ENCODE measurements around the gene CNTNAP5. TPM values are rescaled to one million over a fixed set of nuclear protein-coding genes. Genes with fewer than 3 reads are reported as not detected.

Gene CNTNAP5
- total RNA-seq, 1 experiment from 2014 or later, result 0.78 TPM

- no peaks in the 10 kb centered on the region for H3K9me3 ChIP-seq (ENCODE audit: low read length)
- no peak overlapping the region for H3K9ac ChIP-seq (ENCODE audit: low read length)
- no peaks in the 10 kb centered on the region for H3K36me3 ChIP-seq (ENCODE audit: insufficient read depth, low read length)
- H4K20me1 ChIP-seq (ENCODE audit: insufficient read depth, low read depth, low read length), result no peaks in the 10 kb centered on the region
- no peak overlapping the region for H2AFZ ChIP-seq (ENCODE audit: low read length)
- no peaks in the 10 kb centered on the region for H3K27me3 ChIP-seq (ENCODE audit: low read length)
- no peaks in the 10 kb centered on the region for H3K79me2 ChIP-seq (ENCODE audit: low read length)
- DNase-seq, result no peak
- H3K4me2 ChIP-seq (ENCODE audit: low read depth, low read length, poor library complexity, severe bottlenecking), result no peak overlapping the region
- H3K4me3 ChIP-seq (ENCODE audit: low read length), result no peak overlapping the region
- H3K27ac ChIP-seq (ENCODE audit: low read length), result no peak overlapping the region
- H3K4me1 ChIP-seq (ENCODE audit: low read length), result no peaks in the 10 kb centered on the region
- no peaks in the 10 kb centered on the region for H3K9me2 ChIP-seq (replicated peaks; ENCODE audit: insufficient read depth, low read length)
These were observed 812.4 kb downstream of the CNTNAP5 start for GRCh38 chr2:124837496-124837895.

GRCh38 chr2:124838406-124838805, 813.3 kb downstream of the CNTNAP5 start:
- H3K79me2 ChIP-seq (ENCODE audit: low read length), result no peaks in the 10 kb centered on the region
- no peak overlapping the region for H3K27ac ChIP-seq (ENCODE audit: low read length)
- no peaks in the 10 kb centered on the region for H3K4me1 ChIP-seq (ENCODE audit: low read length)
- H4K20me1 ChIP-seq (ENCODE audit: insufficient read depth, low read depth, low read length), result no peaks in the 10 kb centered on the region
- H3K27me3 ChIP-seq (ENCODE audit: low read length), result no peaks in the 10 kb centered on the region
- H3K36me3 ChIP-seq (ENCODE audit: insufficient read depth, low read length), result no peaks in the 10 kb centered on the region
- H3K9me3 ChIP-seq (ENCODE audit: low read length), result no peaks in the 10 kb centered on the region
- DNase-seq, result no peak
- H3K9ac ChIP-seq (ENCODE audit: low read length), result no peak overlapping the region
- no peak overlapping the region for H2AFZ ChIP-seq (ENCODE audit: low read length)
- H3K4me2 ChIP-seq (ENCODE audit: low read depth, low read length, poor library complexity, severe bottlenecking), result no peak overlapping the region
- no peaks in the 10 kb centered on the region for H3K9me2 ChIP-seq (replicated peaks; ENCODE audit: insufficient read depth, low read length)
- H3K4me3 ChIP-seq (ENCODE audit: low read length), result no peak overlapping the region

DNA sequence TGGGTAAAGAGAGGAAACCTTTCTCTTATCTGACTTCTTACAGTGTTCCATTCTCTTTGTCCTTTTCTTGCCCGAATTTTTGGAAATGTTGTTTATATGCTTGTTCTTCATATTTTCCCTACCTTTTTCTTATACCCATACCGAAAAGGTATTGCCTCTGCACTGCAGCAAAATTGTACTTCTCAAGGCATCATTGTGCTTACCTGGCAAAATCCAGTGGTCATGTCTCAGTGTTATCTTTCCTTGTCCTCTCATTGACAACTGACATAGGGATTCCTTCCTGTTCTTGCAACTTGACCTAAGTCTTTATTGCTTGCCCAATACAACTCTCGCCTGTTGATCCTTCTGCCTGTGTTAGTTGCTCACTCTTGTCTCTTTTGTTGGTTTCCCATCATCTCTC, 842.2 kb downstream of the CNTNAP5 start:
- H3K79me2 ChIP-seq (ENCODE audit: low read length), result no peaks in the 10 kb centered on the region
- DNase-seq, result no peak
- H3K27me3 ChIP-seq (ENCODE audit: low read length), result no peaks in the 10 kb centered on the region
- H3K9ac ChIP-seq (ENCODE audit: low read length), result no peak overlapping the region
- no peaks in the 10 kb centered on the region for H3K4me1 ChIP-seq (ENCODE audit: low read length)
- no peak overlapping the region for H3K4me3 ChIP-seq (ENCODE audit: low read length)
- H4K20me1 ChIP-seq (ENCODE audit: insufficient read depth, low read depth, low read length), result no peaks in the 10 kb centered on the region
- H3K9me2 ChIP-seq (replicated peaks; ENCODE audit: insufficient read depth, low read length), result no peaks in the 10 kb centered on the region
- H3K9me3 ChIP-seq (ENCODE audit: low read length), result no peaks in the 10 kb centered on the region
- H3K36me3 ChIP-seq (ENCODE audit: insufficient read depth, low read length), result no peaks in the 10 kb centered on the region
- no peak overlapping the region for H2AFZ ChIP-seq (ENCODE audit: low read length)
- H3K27ac ChIP-seq (ENCODE audit: low read length), result no peak overlapping the region
- no peak overlapping the region for H3K4me2 ChIP-seq (ENCODE audit: low read depth, low read length, poor library complexity, severe bottlenecking)

GRCh38 chr2:124874219-124874618, 849.1 kb downstream of the CNTNAP5 start:
- Histone ChIP-seq H3K9me2 (replicated peaks; ENCODE audit: insufficient read depth, low read length) (no peaks in the 10 kb centered on the region), H3K79me2 (ENCODE audit: low read length) (no peaks in the 10 kb centered on the region), H4K20me1 (ENCODE audit: insufficient read depth, low read depth, low read length) (no peaks in the 10 kb centered on the region), H3K36me3 (ENCODE audit: insufficient read depth, low read length) (no peaks in the 10 kb centered on the region), H2AFZ (ENCODE audit: low read length) (no peak overlapping the region), H3K27me3 (ENCODE audit: low read length) (no peaks in the 10 kb centered on the region), H3K4me1 (ENCODE audit: low read length) (no peaks in the 10 kb centered on the region), H3K9me3 (ENCODE audit: low read length) (no peaks in the 10 kb centered on the region), H3K27ac (ENCODE audit: low read length) (no peak overlapping the region), H3K9ac (ENCODE audit: low read length) (no peak overlapping the region), H3K4me3 (ENCODE audit: low read length) (no peak overlapping the region), H3K4me2 (ENCODE audit: low read depth, low read length, poor library complexity, severe bottlenecking) (no peak overlapping the region)
- no peak for DNase-seq

DNA sequence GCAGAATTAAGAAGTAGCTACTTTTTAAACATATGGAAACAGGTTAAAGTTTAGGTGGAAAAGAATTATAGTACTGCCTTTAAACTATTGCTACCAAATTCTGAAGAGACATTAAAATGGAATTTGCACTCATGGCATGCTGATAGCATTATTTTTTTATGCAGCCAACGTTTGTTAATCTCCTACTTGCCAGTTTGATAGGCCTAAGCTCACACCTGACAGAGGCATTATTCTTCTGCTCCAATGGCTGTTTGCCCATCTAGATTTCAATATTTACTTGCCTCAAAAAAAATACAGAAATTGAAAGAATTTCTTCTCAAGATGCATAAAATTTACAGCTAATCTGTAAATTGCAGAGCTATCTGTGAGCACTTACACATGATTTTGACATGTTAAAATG, 849.6 kb downstream of the CNTNAP5 start:
- no peaks in the 10 kb centered on the region for H4K20me1 ChIP-seq (ENCODE audit: insufficient read depth, low read depth, low read length)
- no peaks in the 10 kb centered on the region for H3K9me2 ChIP-seq (replicated peaks; ENCODE audit: insufficient read depth, low read length)
- H3K27me3 ChIP-seq (ENCODE audit: low read length), result no peaks in the 10 kb centered on the region
- no peak for DNase-seq
- H3K4me1 ChIP-seq (ENCODE audit: low read length), result no peaks in the 10 kb centered on the region
- no peak overlapping the region for H3K4me3 ChIP-seq (ENCODE audit: low read length)
- no peak overlapping the region for H3K9ac ChIP-seq (ENCODE audit: low read length)
- no peaks in the 10 kb centered on the region for H3K79me2 ChIP-seq (ENCODE audit: low read length)
- no peak overlapping the region for H3K4me2 ChIP-seq (ENCODE audit: low read depth, low read length, poor library complexity, severe bottlenecking)
- H3K9me3 ChIP-seq (ENCODE audit: low read length), result no peaks in the 10 kb centered on the region
- H3K36me3 ChIP-seq (ENCODE audit: insufficient read depth, low read length), result no peaks in the 10 kb centered on the region
- no peak overlapping the region for H3K27ac ChIP-seq (ENCODE audit: low read length)
- H2AFZ ChIP-seq (ENCODE audit: low read length), result no peak overlapping the region

DNA sequence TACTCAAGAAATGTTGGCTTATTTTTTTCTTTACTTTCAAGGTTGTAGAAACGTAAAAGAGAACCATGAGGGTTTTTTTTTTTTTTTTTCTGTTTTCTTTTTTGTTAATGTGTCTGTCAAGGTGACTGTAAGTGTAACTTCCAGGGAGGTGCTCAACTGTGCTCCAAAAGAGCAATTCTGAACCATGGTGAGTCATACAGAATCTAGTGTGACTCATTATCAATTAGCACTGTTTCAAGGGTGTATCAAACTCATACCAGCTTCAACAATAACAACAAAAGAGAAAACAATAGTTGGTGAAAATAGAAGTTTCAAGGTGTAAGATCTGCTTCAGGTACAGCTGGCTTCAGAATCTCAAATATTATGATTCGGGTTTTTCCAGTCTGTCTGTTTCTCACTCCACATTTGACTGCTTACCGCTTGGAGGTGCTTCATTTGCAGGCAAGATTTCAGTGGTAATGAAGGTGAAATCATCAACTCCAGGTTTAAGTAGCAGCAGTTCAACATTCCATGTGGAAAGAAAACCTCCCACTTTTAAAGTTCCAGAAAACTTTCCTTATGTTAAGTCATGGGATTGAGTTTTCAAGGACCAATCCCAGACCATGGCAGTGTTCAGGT, 850.6 kb downstream of the CNTNAP5 start:
- DNase-seq, result no peak

DNA sequence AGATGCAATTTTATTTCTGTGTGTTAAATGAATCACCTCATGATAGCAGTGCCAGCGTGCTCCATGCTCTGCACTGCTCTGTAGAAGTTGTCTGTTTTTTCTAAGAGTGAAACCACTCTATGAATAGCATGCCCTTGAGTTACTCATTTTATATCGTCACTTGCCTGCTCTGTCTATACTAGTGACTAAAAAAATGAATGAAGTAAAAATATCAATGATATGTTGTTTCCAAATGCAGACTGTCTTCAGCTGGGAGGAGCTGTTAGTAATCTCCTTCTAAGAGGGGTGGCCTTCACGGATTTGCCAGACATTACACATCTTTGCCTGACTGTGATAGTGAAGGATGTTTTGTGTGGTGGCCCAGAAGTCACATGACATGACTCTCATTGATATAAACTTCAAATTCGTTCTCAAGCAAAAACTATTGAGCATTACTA, 852.1 kb downstream of the CNTNAP5 start:
- no peak overlapping the region for H3K4me3 ChIP-seq (ENCODE audit: low read length)
- DNase-seq, result no peak
- no peaks in the 10 kb centered on the region for H3K9me2 ChIP-seq (replicated peaks; ENCODE audit: insufficient read depth, low read length)
- no peaks in the 10 kb centered on the region for H3K9me3 ChIP-seq (ENCODE audit: low read length)
- no peaks in the 10 kb centered on the region for H3K27me3 ChIP-seq (ENCODE audit: low read length)
- H3K4me1 ChIP-seq (ENCODE audit: low read length), result no peaks in the 10 kb centered on the region
- H3K9ac ChIP-seq (ENCODE audit: low read length), result no peak overlapping the region
- H4K20me1 ChIP-seq (ENCODE audit: insufficient read depth, low read depth, low read length), result no peaks in the 10 kb centered on the region
- no peaks in the 10 kb centered on the region for H3K36me3 ChIP-seq (ENCODE audit: insufficient read depth, low read length)
- H3K79me2 ChIP-seq (ENCODE audit: low read length), result no peaks in the 10 kb centered on the region
- H3K4me2 ChIP-seq (ENCODE audit: low read depth, low read length, poor library complexity, severe bottlenecking), result no peak overlapping the region
- no peak overlapping the region for H3K27ac ChIP-seq (ENCODE audit: low read length)
- no peak overlapping the region for H2AFZ ChIP-seq (ENCODE audit: low read length)

More for the DNA sequence above, 850.6 kb downstream of the CNTNAP5 start:
- H3K27ac ChIP-seq (ENCODE audit: low read length), result no peak overlapping the region
- H3K4me1 ChIP-seq (ENCODE audit: low read length), result no peaks in the 10 kb centered on the region
- no peaks in the 10 kb centered on the region for H3K9me2 ChIP-seq (replicated peaks; ENCODE audit: insufficient read depth, low read length)
- no peak overlapping the region for H2AFZ ChIP-seq (ENCODE audit: low read length)
- no peak overlapping the region for H3K9ac ChIP-seq (ENCODE audit: low read length)
- no peak overlapping the region for H3K4me2 ChIP-seq (ENCODE audit: low read depth, low read length, poor library complexity, severe bottlenecking)
- no peaks in the 10 kb centered on the region for H3K36me3 ChIP-seq (ENCODE audit: insufficient read depth, low read length)
- H3K79me2 ChIP-seq (ENCODE audit: low read length), result no peaks in the 10 kb centered on the region
- no peaks in the 10 kb centered on the region for H3K9me3 ChIP-seq (ENCODE audit: low read length)
- H4K20me1 ChIP-seq (ENCODE audit: insufficient read depth, low read depth, low read length), result no peaks in the 10 kb centered on the region
- H3K27me3 ChIP-seq (ENCODE audit: low read length), result no peaks in the 10 kb centered on the region
- no peak overlapping the region for H3K4me3 ChIP-seq (ENCODE audit: low read length)

DNA sequence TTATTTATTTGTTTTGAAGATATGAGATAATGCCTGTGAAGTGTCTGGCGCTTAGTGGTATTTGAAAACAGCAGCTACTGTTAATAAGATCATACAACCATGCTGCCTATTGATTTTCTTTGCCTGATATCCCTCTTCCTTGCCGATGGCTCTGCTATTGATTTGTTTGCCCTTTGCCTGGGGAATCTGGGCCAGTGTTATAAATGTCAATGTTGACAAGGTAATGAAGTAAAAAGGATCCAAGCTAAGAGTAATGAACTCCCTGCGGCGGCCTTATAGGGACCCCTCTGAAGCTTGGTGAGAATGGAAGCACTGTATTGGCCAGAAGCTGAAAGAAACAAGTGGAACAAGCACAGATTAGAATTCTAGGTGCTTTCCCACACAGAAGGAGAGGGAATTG, 854.6 kb downstream of the CNTNAP5 start:
- DNase-seq, result no peak
- Histone ChIP-seq H3K9me3 (ENCODE audit: low read length) (no peaks in the 10 kb centered on the region), H3K9ac (ENCODE audit: low read length) (no peak overlapping the region), H3K27ac (ENCODE audit: low read length) (no peak overlapping the region), H3K4me3 (ENCODE audit: low read length) (no peak overlapping the region), H2AFZ (ENCODE audit: low read length) (no peak overlapping the region), H3K4me2 (ENCODE audit: low read depth, low read length, poor library complexity, severe bottlenecking) (no peak overlapping the region), H3K27me3 (ENCODE audit: low read length) (no peaks in the 10 kb centered on the region), H3K79me2 (ENCODE audit: low read length) (no peaks in the 10 kb centered on the region), H3K4me1 (ENCODE audit: low read length) (no peaks in the 10 kb centered on the region), H4K20me1 (ENCODE audit: insufficient read depth, low read depth, low read length) (no peaks in the 10 kb centered on the region), H3K9me2 (replicated peaks; ENCODE audit: insufficient read depth, low read length) (no peaks in the 10 kb centered on the region), H3K36me3 (ENCODE audit: insufficient read depth, low read length) (no peaks in the 10 kb centered on the region)

DNA sequence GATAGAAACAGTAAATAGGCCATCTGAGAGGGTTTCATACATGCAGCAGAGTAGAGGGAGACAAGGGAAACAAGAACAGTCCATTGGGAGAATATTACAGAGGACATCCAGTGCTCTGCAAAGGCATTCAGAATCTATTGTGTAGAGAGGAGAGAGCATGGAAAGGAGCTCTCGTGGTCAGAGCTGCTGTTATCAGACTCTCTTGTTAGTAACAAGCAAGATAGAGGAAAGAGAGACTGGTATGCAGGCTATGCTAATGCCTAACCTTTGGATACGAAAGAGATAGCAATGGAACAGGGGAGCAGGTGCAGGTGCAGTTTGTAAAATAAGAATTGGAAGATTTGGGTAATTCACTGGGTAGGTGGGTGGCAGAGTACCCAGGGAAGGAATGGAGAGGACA, 855.9 kb downstream of the CNTNAP5 start:
- H2AFZ ChIP-seq (ENCODE audit: low read length), result no peak overlapping the region
- H4K20me1 ChIP-seq (ENCODE audit: insufficient read depth, low read depth, low read length), result no peaks in the 10 kb centered on the region
- H3K4me3 ChIP-seq (ENCODE audit: low read length), result no peak overlapping the region
- H3K79me2 ChIP-seq (ENCODE audit: low read length), result no peaks in the 10 kb centered on the region
- no peak overlapping the region for H3K9ac ChIP-seq (ENCODE audit: low read length)
- H3K4me1 ChIP-seq (ENCODE audit: low read length), result no peaks in the 10 kb centered on the region
- DNase-seq, result no peak
- no peaks in the 10 kb centered on the region for H3K36me3 ChIP-seq (ENCODE audit: insufficient read depth, low read length)
- no peaks in the 10 kb centered on the region for H3K9me3 ChIP-seq (ENCODE audit: low read length)
- H3K27me3 ChIP-seq (ENCODE audit: low read length), result no peaks in the 10 kb centered on the region
- H3K4me2 ChIP-seq (ENCODE audit: low read depth, low read length, poor library complexity, severe bottlenecking), result no peak overlapping the region
- no peaks in the 10 kb centered on the region for H3K9me2 ChIP-seq (replicated peaks; ENCODE audit: insufficient read depth, low read length)
- H3K27ac ChIP-seq (ENCODE audit: low read length), result no peak overlapping the region
